ENCODE measurements around the gene DAPK1. TPM values are rescaled to one million over a fixed set of nuclear protein-coding genes. Genes with fewer than 3 reads are reported as not detected.

DAPK1 gene
- total and polyA plus RNA-seq, 2 donors from 2014 or later = 15.5 to 166 TPM

DNA sequence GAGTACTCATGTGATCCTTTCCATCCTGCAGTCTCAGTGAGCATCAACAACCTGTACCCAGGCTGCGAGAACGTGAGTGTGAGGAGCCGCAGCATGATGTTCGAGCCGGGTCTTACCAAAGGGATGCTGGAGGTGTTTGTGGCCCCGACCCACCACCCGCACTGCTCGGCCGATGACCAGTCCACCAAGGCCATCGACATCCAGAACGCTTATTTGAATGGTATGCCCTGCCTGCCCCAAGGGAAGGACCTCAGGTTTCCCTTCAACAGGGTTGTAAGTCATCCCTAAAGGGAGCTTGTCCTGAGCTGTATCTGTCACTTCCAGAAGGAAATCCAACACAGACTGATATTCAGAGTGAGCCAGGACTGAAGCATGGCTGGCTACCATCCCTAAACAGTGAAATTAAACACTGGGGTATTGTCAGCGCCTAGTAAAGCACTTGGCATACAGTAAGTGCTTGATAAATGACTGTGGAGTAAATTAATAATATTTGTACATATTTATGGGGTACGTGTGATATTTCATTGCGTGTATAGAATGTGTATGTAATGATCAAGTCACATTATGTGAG is 188.9 kb downstream of the DAPK1 start:
- Histone ChIP-seq H3K27me3 (ENCODE audit: control insufficient read depth, insufficient read depth, low read length) (no peaks in the 10 kb centered on the region), H3K9me3 (ENCODE audit: control insufficient read depth in 2 of 3, insufficient read depth in 1 of 3, low read length in 3 of 3) (no peaks in the 10 kb centered on the region), H3K4me1 (ENCODE audit: control insufficient read depth in 2 of 3, insufficient read depth in 2 of 3, low read depth in 1 of 3, low read length in 3 of 3) (peaks cover 0 to 15% (median 7%) of the 10 kb centered on the region in 3 donors), H3K4me3 (ENCODE audit: low read length in 3 of 3) (no peak overlapping the region), H3K9ac (ENCODE audit: low read length in 3 of 3) (no peak overlapping the region), H3K36me3 (ENCODE audit: control insufficient read depth in 2 of 3, insufficient read depth in 3 of 3, low read length in 3 of 3) (peaks cover 4 to 7% (median 6%) of the 10 kb centered on the region in 3 donors), H3K27ac (ENCODE audit: low read depth in 2 of 2, low read length in 2 of 2) (no peak overlapping the region)
- intact Hi-C loops (cut with DNase I) = no loop called here
- DNase-seq = no peak
- no peak for TF ChIP-seq CTCF (IDR thresholded peaks at IDR 0.05; ENCODE audit: borderline replicate concordance, extremely low read depth, insufficient read depth)
- no peak for FAIRE-seq

GRCh38 chr9:87687207-87687606 is 189.5 kb downstream of the DAPK1 start:
- no peak for FAIRE-seq

GRCh38 chr9:87694236-87694755 is 196.6 kb downstream of the DAPK1 start:
- DNase-seq = no peak
- H3K4me1 ChIP-seq (ENCODE audit: control insufficient read depth in 2 of 3, insufficient read depth in 2 of 3, low read depth in 1 of 3, low read length in 3 of 3) = no peaks in the 10 kb centered on the region
- H3K27me3 ChIP-seq (ENCODE audit: control insufficient read depth, insufficient read depth, low read length) = no peaks in the 10 kb centered on the region
- intact Hi-C loops (cut with DNase I) = no loop called here
- H3K4me3 ChIP-seq (ENCODE audit: low read length in 3 of 3) = no peak overlapping the region
- no peak for FAIRE-seq
- peaks cover 4 to 38% (median 14%) of the 10 kb centered on the region in 3 donors for H3K36me3 ChIP-seq (ENCODE audit: control insufficient read depth in 2 of 3, insufficient read depth in 3 of 3, low read length in 3 of 3)
- no peak overlapping the region for H3K27ac ChIP-seq (ENCODE audit: low read depth in 2 of 2, low read length in 2 of 2)
- no peaks in the 10 kb centered on the region for H3K9me3 ChIP-seq (ENCODE audit: control insufficient read depth in 2 of 3, insufficient read depth in 1 of 3, low read length in 3 of 3)
- no peak overlapping the region for H3K9ac ChIP-seq (ENCODE audit: low read length in 3 of 3)
- TF ChIP-seq CTCF (IDR thresholded peaks at IDR 0.05; ENCODE audit: borderline replicate concordance, extremely low read depth, insufficient read depth) = no peak

More at GRCh38 chr9:87687207-87687606, 189.5 kb downstream of the DAPK1 start:
- H3K27me3 ChIP-seq (ENCODE audit: control insufficient read depth, insufficient read depth, low read length) = no peaks in the 10 kb centered on the region
- peaks cover 0 to 15% (median 7%) of the 10 kb centered on the region in 3 donors for H3K4me1 ChIP-seq (ENCODE audit: control insufficient read depth in 2 of 3, insufficient read depth in 2 of 3, low read depth in 1 of 3, low read length in 3 of 3)
- H3K4me3 ChIP-seq (ENCODE audit: low read length in 3 of 3) = no peak overlapping the region
- intact Hi-C loops (cut with DNase I) = no loop called here
- no peak for DNase-seq
- no peak overlapping the region for H3K27ac ChIP-seq (ENCODE audit: low read depth in 2 of 2, low read length in 2 of 2)
- no peaks in the 10 kb centered on the region for H3K9me3 ChIP-seq (ENCODE audit: control insufficient read depth in 2 of 3, insufficient read depth in 1 of 3, low read length in 3 of 3)
- TF ChIP-seq CTCF (IDR thresholded peaks at IDR 0.05; ENCODE audit: borderline replicate concordance, extremely low read depth, insufficient read depth) = no peak
- no peak overlapping the region for H3K9ac ChIP-seq (ENCODE audit: low read length in 3 of 3)
- H3K36me3 ChIP-seq (ENCODE audit: control insufficient read depth in 2 of 3, insufficient read depth in 3 of 3, low read length in 3 of 3) = peaks cover 2 to 6% (median 4%) of the 10 kb centered on the region in 3 donors
